ENCODE data around the gene USP49.

DNA sequence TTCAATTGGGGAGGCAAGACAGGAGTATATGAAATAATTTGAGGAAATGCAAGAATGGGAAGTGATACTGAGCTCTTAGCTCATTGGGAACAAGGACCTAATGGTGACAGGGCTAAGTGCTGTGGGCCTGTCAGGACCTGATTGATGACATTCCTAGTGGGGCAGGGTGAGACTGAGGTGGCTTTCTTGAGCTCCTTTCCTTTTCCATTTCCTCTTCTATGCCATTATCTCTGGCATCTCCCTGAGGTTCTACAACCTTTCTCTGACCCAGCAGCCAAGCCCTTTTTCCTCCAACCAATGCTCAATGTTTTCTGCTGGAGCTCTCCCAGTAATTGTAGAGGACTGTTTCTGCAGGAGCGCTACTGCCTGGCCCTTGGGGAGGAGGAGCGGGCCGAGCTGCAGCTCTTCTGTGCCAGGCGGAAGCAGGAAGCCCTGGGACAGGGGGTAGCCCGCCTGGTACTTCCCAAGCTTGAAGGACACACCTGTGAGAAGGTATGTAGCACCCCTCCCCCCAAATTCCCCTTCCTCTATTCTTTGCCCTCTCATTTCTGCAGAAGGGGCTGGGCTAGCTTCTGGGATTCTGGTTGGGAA is 110.5 kb downstream of the USP49 start:
- TF ChIP-seq, protein P1, sequence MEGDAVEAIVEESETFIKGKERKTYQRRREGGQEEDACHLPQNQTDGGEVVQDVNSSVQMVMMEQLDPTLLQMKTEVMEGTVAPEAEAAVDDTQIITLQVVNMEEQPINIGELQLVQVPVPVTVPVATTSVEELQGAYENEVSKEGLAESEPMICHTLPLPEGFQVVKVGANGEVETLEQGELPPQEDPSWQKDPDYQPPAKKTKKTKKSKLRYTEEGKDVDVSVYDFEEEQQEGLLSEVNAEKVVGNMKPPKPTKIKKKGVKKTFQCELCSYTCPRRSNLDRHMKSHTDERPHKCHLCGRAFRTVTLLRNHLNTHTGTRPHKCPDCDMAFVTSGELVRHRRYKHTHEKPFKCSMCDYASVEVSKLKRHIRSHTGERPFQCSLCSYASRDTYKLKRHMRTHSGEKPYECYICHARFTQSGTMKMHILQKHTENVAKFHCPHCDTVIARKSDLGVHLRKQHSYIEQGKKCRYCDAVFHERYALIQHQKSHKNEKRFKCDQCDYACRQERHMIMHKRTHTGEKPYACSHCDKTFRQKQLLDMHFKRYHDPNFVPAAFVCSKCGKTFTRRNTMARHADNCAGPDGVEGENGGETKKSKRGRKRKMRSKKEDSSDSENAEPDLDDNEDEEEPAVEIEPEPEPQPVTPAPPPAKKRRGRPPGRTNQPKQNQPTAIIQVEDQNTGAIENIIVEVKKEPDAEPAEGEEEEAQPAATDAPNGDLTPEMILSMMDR (IDR thresholded peaks at IDR 0.05; ENCODE audit: low read depth, low read length), result no peak
- TF ChIP-seq EZH2phosphoT487 (IDR thresholded peaks at IDR 0.05; ENCODE audit: low read depth), result no peak
